ENCODE results near the gene SCGB3A1. TPM values are rescaled to one million over a fixed set of nuclear protein-coding genes. Genes with fewer than 3 reads are reported as not detected.

Gene SCGB3A1
- total RNA-seq, 3 donors from 2014 or later, result 8.8 to 66.5 TPM; not detected in 1

DNA sequence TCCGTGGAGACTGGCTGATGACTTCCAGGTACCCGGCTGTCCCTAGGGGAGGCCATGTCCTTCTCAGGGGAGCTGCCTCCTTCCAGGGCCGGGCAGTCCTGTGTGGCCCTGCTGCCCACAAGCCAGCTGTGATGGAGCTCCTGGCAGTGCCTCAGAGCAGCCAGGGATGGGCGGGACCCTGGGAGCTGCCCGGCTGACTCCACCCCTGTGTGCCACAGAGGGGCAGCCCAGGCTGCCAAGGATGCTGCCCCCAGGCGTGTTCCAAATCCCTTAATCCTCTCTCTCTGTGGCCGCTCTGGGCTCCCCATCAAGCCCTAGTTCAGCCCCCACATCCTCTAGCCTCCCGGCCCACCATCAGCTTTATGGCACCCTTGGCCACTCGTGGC is 7.0 kb upstream of the SCGB3A1 start:
- H3K4me1 ChIP-seq, result no peaks in the 10 kb centered on the region
- peak in 1 of 2 donors; percentile 40 for DNase-seq (ENCODE audit: low spot score in 2 of 2)

GRCh38 chr5:180596668-180597231 is 5.5 kb upstream of the SCGB3A1 start:
- no peaks in the 10 kb centered on the region for H3K36me3 ChIP-seq
- H3K4me1 ChIP-seq, result no peaks in the 10 kb centered on the region
- peak; percentile 32 to 71 for DNase-seq (ENCODE audit: low spot score in 2 of 2)
- peak overlapping the region; percentile 4 to 67 for H3K27ac ChIP-seq
- H3K9me3 ChIP-seq, result no peaks in the 10 kb centered on the region
- H3K4me3 ChIP-seq, result no peak overlapping the region
- H3K27me3 ChIP-seq, result no peaks in the 10 kb centered on the region
- TF ChIP-seq POLR2AphosphoS5 (IDR thresholded peaks at IDR 0.05) (peak in 1 of 3 donors; percentile 25), POLR2A (IDR thresholded peaks at IDR 0.05) (no peak)
- TF ChIP-seq, protein P1, sequence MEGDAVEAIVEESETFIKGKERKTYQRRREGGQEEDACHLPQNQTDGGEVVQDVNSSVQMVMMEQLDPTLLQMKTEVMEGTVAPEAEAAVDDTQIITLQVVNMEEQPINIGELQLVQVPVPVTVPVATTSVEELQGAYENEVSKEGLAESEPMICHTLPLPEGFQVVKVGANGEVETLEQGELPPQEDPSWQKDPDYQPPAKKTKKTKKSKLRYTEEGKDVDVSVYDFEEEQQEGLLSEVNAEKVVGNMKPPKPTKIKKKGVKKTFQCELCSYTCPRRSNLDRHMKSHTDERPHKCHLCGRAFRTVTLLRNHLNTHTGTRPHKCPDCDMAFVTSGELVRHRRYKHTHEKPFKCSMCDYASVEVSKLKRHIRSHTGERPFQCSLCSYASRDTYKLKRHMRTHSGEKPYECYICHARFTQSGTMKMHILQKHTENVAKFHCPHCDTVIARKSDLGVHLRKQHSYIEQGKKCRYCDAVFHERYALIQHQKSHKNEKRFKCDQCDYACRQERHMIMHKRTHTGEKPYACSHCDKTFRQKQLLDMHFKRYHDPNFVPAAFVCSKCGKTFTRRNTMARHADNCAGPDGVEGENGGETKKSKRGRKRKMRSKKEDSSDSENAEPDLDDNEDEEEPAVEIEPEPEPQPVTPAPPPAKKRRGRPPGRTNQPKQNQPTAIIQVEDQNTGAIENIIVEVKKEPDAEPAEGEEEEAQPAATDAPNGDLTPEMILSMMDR (IDR thresholded peaks at IDR 0.05), result no peak
- intact Hi-C loops (cut with DNase I; ENCODE audit: low total_unique reads), result no loop called here

More for the DNA sequence above, 7.0 kb upstream of the SCGB3A1 start:
- Histone ChIP-seq H3K9me3 (no peaks in the 10 kb centered on the region), H3K36me3 (no peaks in the 10 kb centered on the region), H3K4me3 (no peak overlapping the region), H3K27me3 (no peaks in the 10 kb centered on the region), H3K27ac (no peak overlapping the region)
- intact Hi-C loops (cut with DNase I; ENCODE audit: low total_unique reads), result no loop called here
- TF ChIP-seq POLR2A (IDR thresholded peaks at IDR 0.05) (no peak), POLR2AphosphoS5 (IDR thresholded peaks at IDR 0.05) (no peak)
- TF ChIP-seq, protein P1 (IDR thresholded peaks at IDR 0.05), result no peak

DNA sequence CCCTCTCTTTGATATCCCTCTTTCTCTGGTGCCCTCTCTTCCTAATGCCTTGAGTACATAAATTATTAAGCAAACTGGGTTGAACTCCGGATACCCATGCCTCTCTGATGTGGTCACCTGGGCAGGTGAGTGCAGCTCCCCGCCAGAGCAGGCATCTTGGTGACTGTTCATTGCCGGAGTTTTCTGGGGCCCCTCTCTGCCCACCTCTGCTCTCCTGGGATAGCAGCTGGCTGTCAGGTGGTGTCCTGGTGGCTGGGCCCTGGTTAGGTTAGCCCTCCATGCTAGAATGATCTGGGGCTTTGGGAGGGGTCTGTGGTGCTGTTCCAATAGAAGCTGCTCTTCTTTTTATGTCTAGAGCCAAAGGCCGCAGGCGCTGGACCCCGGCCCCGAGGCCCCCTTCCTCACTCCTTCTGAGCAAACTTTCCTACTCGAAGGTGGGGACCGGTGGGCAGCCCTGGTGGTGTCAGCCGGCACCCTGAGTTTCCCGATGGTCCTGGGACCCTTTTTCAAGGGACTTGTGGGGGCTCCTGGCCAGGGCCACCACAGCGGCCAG is 4.9 kb upstream of the SCGB3A1 start:
- peaks cover 0 to 4% of the 10 kb centered on the region in 2 donors for H3K27me3 ChIP-seq
- H3K27ac ChIP-seq, result peak overlapping the region; percentile 4 to 67
- no peaks in the 10 kb centered on the region for H3K36me3 ChIP-seq
- peaks cover 0 to 2% of the 10 kb centered on the region in 2 donors for H3K4me1 ChIP-seq
- no peaks in the 10 kb centered on the region for H3K9me3 ChIP-seq
- DNase-seq (ENCODE audit: low spot score in 2 of 2), result peak in 1 of 2 donors; percentile 51
- TF ChIP-seq POLR2A (IDR thresholded peaks at IDR 0.05), result no peak
- TF ChIP-seq POLR2AphosphoS5 (IDR thresholded peaks at IDR 0.05), result no peak
- TF ChIP-seq, protein P1 (IDR thresholded peaks at IDR 0.05), result no peak
- intact Hi-C loops (cut with DNase I; ENCODE audit: low total_unique reads), result no loop called here
- H3K4me3 ChIP-seq, result no peak overlapping the region

- peak in 1 of 2 donors; percentile 72 for DNase-seq (ENCODE audit: low spot score in 2 of 2)
- peaks cover 0 to 11% of the 10 kb centered on the region in 2 donors for H3K27me3 ChIP-seq
- H3K4me1 ChIP-seq, result peaks cover 0 to 7% of the 10 kb centered on the region in 2 donors
- no peak overlapping the region for H3K4me3 ChIP-seq
- H3K9me3 ChIP-seq, result no peaks in the 10 kb centered on the region
- peak overlapping the region; percentile 4 to 67 for H3K27ac ChIP-seq
- no peaks in the 10 kb centered on the region for H3K36me3 ChIP-seq
- intact Hi-C loops (cut with DNase I; ENCODE audit: low total_unique reads), result no loop called here
- TF ChIP-seq POLR2AphosphoS5 (IDR thresholded peaks at IDR 0.05), result no peak
- TF ChIP-seq, protein P1 (IDR thresholded peaks at IDR 0.05), result no peak
- no peak for TF ChIP-seq POLR2A (IDR thresholded peaks at IDR 0.05)
Observed at GRCh38 chr5:180595381-180596114, 4.2 kb upstream of the SCGB3A1 start.

- DNase-seq (ENCODE audit: low spot score in 2 of 2), result no peak
- Histone ChIP-seq H3K4me3 (no peak overlapping the region), H3K36me3 (no peaks in the 10 kb centered on the region), H3K4me1 (peaks cover 0 to 7% of the 10 kb centered on the region in 2 donors), H3K27ac (peak overlapping the region in 1 of 2 donors; percentile 48), H3K27me3 (peaks cover 0 to 16% of the 10 kb centered on the region in 2 donors), H3K9me3 (no peaks in the 10 kb centered on the region)
- TF ChIP-seq, protein P1 (IDR thresholded peaks at IDR 0.05), result no peak
- intact Hi-C loops (cut with DNase I; ENCODE audit: low total_unique reads), result no loop called here
Observed at GRCh38 chr5:180595046-180595379, 3.7 kb upstream of the SCGB3A1 start.
